Mucosa of stomach (tissue), 1 donor: ENCODE measurements around the gene COL9A2.

Experiments
- H3K27me3 ChIP-seq: one replicate; pipeline ENCODE4 v1.7.0; 2013; ENCODE audit warnings: mild to moderate bottlenecking, low read length; ENCODE audit not compliant: control insufficient read depth, insufficient read depth
- H3K36me3 ChIP-seq: one replicate; pipeline ENCODE4 v1.7.0; 2013; ENCODE audit warnings: low read length; ENCODE audit not compliant: control insufficient read depth, insufficient read depth
- H3K4me1 ChIP-seq: one replicate; pipeline ENCODE4 v1.7.0; 2013; ENCODE audit warnings: mild to moderate bottlenecking, low read length; ENCODE audit not compliant: control insufficient read depth, insufficient read depth
- H3K4me3 ChIP-seq: one replicate; pipeline ENCODE4 v1.7.0; 2013; ENCODE audit warnings: low read length
- H3K9ac ChIP-seq: one replicate; pipeline ENCODE4 v1.7.0; 2013; ENCODE audit warnings: mild to moderate bottlenecking, low read length, moderate library complexity
- H3K9me3 ChIP-seq: one replicate; pipeline ENCODE4 v1.7.0; 2013; ENCODE audit warnings: mild to moderate bottlenecking, low read length, moderate library complexity; ENCODE audit not compliant: control insufficient read depth
- donor health status: Pancreatic carcinoma.

COL9A2 gene

GRCh38 chr1:40265919-40266318 is 51.2 kb downstream of the COL9A2 start:
- no peaks in the 10 kb centered on the region for H3K4me1 ChIP-seq
- H3K9ac ChIP-seq, result no peak overlapping the region
- no peaks in the 10 kb centered on the region for H3K9me3 ChIP-seq
- no peak overlapping the region for H3K4me3 ChIP-seq
- H3K36me3 ChIP-seq, result no peaks in the 10 kb centered on the region
- no peaks in the 10 kb centered on the region for H3K27me3 ChIP-seq

GRCh38 chr1:40265298-40265697 is 51.8 kb downstream of the COL9A2 start:
- Histone ChIP-seq H3K9ac (no peak overlapping the region), H3K4me1 (no peaks in the 10 kb centered on the region), H3K27me3 (no peaks in the 10 kb centered on the region), H3K9me3 (no peaks in the 10 kb centered on the region), H3K36me3 (no peaks in the 10 kb centered on the region), H3K4me3 (no peak overlapping the region)

GRCh38 chr1:40264354-40264781 is 52.7 kb downstream of the COL9A2 start:
- no peaks in the 10 kb centered on the region for H3K4me1 ChIP-seq
- H3K9me3 ChIP-seq, result no peaks in the 10 kb centered on the region
- no peaks in the 10 kb centered on the region for H3K36me3 ChIP-seq
- H3K27me3 ChIP-seq, result no peaks in the 10 kb centered on the region
- H3K9ac ChIP-seq, result no peak overlapping the region
- H3K4me3 ChIP-seq, result no peak overlapping the region

- Histone ChIP-seq H3K4me1 (no peaks in the 10 kb centered on the region), H3K27me3 (no peaks in the 10 kb centered on the region), H3K9me3 (no peaks in the 10 kb centered on the region), H3K9ac (peak overlapping the region; percentile 99), H3K4me3 (peak overlapping the region; percentile 78), H3K36me3 (no peaks in the 10 kb centered on the region)
Measured at GRCh38 chr1:40258445-40258769, 58.7 kb downstream of the COL9A2 start.

GRCh38 chr1:40257688-40258444 is 59.2 kb downstream of the COL9A2 start, which contains the start of gene ZMPSTE24:
Gene ZMPSTE24 (plus strand): TSS chr1:40258236. CDS start chr1:40258272, 36 bp downstream.
- no peaks in the 10 kb centered on the region for H3K4me1 ChIP-seq
- H3K36me3 ChIP-seq, result no peaks in the 10 kb centered on the region
- H3K9ac ChIP-seq, result peak within 1 kb of the TSS; percentile 99
- H3K27me3 ChIP-seq, result no peaks in the 10 kb centered on the region
- H3K9me3 ChIP-seq, result no peaks in the 10 kb centered on the region
- H3K4me3 ChIP-seq, result peak within 1 kb of the TSS; percentile 78

- H3K4me3 ChIP-seq, result peak overlapping the region; percentile 78
- peak overlapping the region; percentile 99 for H3K9ac ChIP-seq
- no peaks in the 10 kb centered on the region for H3K9me3 ChIP-seq
- no peaks in the 10 kb centered on the region for H3K27me3 ChIP-seq
- H3K36me3 ChIP-seq, result no peaks in the 10 kb centered on the region
- H3K4me1 ChIP-seq, result no peaks in the 10 kb centered on the region
Measured at GRCh38 chr1:40257313-40257687, 59.8 kb downstream of the COL9A2 start.

- Histone ChIP-seq H3K9ac (peak overlapping the region; percentile 99), H3K4me3 (peak overlapping the region; percentile 78), H3K9me3 (no peaks in the 10 kb centered on the region), H3K27me3 (no peaks in the 10 kb centered on the region), H3K36me3 (no peaks in the 10 kb centered on the region), H3K4me1 (no peaks in the 10 kb centered on the region)
Measured at GRCh38 chr1:40256401-40257084, 60.5 kb downstream of the COL9A2 start.

- H3K27me3 ChIP-seq, result no peaks in the 10 kb centered on the region
Measured at GRCh38 chr1:40255231-40255630, 61.9 kb downstream of the COL9A2 start.

GRCh38 chr1:40252601-40253000 is 64.5 kb downstream of the COL9A2 start:
- H3K4me3 ChIP-seq, result no peak overlapping the region
- H3K36me3 ChIP-seq, result no peaks in the 10 kb centered on the region
- no peaks in the 10 kb centered on the region for H3K4me1 ChIP-seq
- H3K27me3 ChIP-seq, result no peaks in the 10 kb centered on the region
- H3K9me3 ChIP-seq, result no peaks in the 10 kb centered on the region
- H3K9ac ChIP-seq, result no peak overlapping the region

More at GRCh38 chr1:40255231-40255630, 61.9 kb downstream of the COL9A2 start:
- Histone ChIP-seq H3K9ac (no peak overlapping the region), H3K4me1 (no peaks in the 10 kb centered on the region), H3K4me3 (no peak overlapping the region), H3K36me3 (no peaks in the 10 kb centered on the region), H3K9me3 (no peaks in the 10 kb centered on the region)

GRCh38 chr1:40251456-40251855 is 65.6 kb downstream of the COL9A2 start:
- Histone ChIP-seq H3K4me1 (no peaks in the 10 kb centered on the region), H3K27me3 (no peaks in the 10 kb centered on the region), H3K9ac (no peak overlapping the region), H3K9me3 (no peaks in the 10 kb centered on the region), H3K4me3 (no peak overlapping the region), H3K36me3 (no peaks in the 10 kb centered on the region)
